Right ventricle myocardium inferior (tissue), 1 donor: ENCODE measurements around the gene PRKCZ. TPM values are rescaled to one million over a fixed set of nuclear protein-coding genes. Genes with fewer than 3 reads are reported as not detected.
"Not testable (repeated sequence)": the region's sequence is repeated elsewhere in the genome, so short reads cannot be mapped to it uniquely, and the experiment has no call there.

ENCODE experiments used
- ATAC-seq: fragments of 200-7000 bp; cut with Tn5 transposase; one replicate; pipeline ENCODE4 v1.9.1; 2020; ENCODE audit warnings: mild to moderate bottlenecking, moderate library complexity
- DNase-seq: peaks from one replicate; pipeline ENCODE4 v3.0.0; 2021; ENCODE audit errors: missing footprints
- intact Hi-C: fragments of 100-400 bp; cut with DNase I; formaldehyde crosslinking; loops from one replicate; pipeline ENCODE4 v1.11.0; 2022
- total RNA-seq: library from RNA; stranded (reverse); fragmentation: NEBNext Ultra II Directional; extraction: Animal tissue kit (Norgen Biotek cat#: 25700); gene quantifications from one replicate; pipeline ENCODE4 v1.2.1, GENCODE V29; 2021
- donor health status: DM: no; HTN: yes; CAD: no; lungs with severe emphysema.

Gene PRKCZ
- total RNA-seq, 1 donor from 2014 or later: 16.4 TPM

GRCh38 chr1:2135941-2136340 lies 85.7 kb downstream of the PRKCZ start:
- ATAC-seq: no peak
- intact Hi-C loops: no loop called here
- no peak for DNase-seq

GRCh38 chr1:2136386-2137235 lies 86.4 kb downstream of the PRKCZ start:
- intact Hi-C loops: no loop called here
- peak; percentile 46 for DNase-seq
- ATAC-seq: no peak

GRCh38 chr1:2137257-2138121 lies 87.3 kb downstream of the PRKCZ start:
- ATAC-seq (no peak), DNase-seq (peak; percentile 50)
- intact Hi-C loops: no loop called here

GRCh38 chr1:2139156-2139555 lies 88.9 kb downstream of the PRKCZ start:
- intact Hi-C loops, ATAC-seq: not testable (repeated sequence)
- peak; percentile 44 for DNase-seq

GRCh38 chr1:2141025-2141424 lies 90.8 kb downstream of the PRKCZ start:
- intact Hi-C loops: no loop called here
- DNase-seq: peak; percentile 43
- ATAC-seq: no peak

GRCh38 chr1:2143814-2144500 lies 93.7 kb downstream of the PRKCZ start:
- intact Hi-C loops: no loop called here
- ATAC-seq: no peak
- peak; percentile 45 for DNase-seq

GRCh38 chr1:2144501-2145090 lies 94.4 kb downstream of the PRKCZ start:
- DNase-seq (peak; percentile 37), ATAC-seq (no peak)
- intact Hi-C loops: no loop called here

GRCh38 chr1:2145946-2146835 lies 96.0 kb downstream of the PRKCZ start:
- DNase-seq (peak; percentile 60), ATAC-seq (no peak)
- intact Hi-C loops: no loop called here

GRCh38 chr1:2146836-2147517 lies 96.8 kb downstream of the PRKCZ start:
- ATAC-seq (no peak), DNase-seq (no peak)
- intact Hi-C loops: no loop called here

- intact Hi-C loops, ATAC-seq: not testable (repeated sequence)
- peak; percentile 2 for DNase-seq
Measured at GRCh38 chr1:2147869-2148268, 97.7 kb downstream of the PRKCZ start.

- intact Hi-C loops: no loop called here
- DNase-seq (peak; percentile 67), ATAC-seq (no peak)
Measured at GRCh38 chr1:2148691-2149090, 98.5 kb downstream of the PRKCZ start.

GRCh38 chr1:2150801-2151200 lies 100.6 kb downstream of the PRKCZ start:
- intact Hi-C loops: no loop called here
- peak; percentile 48 for DNase-seq
- peak; percentile 31 for ATAC-seq

- intact Hi-C loops: no loop called here
- ATAC-seq (peak; percentile 58), DNase-seq (peak; percentile 78)
Measured at GRCh38 chr1:2151252-2151651, 101.0 kb downstream of the PRKCZ start.

- DNase-seq: peak; percentile 55
- intact Hi-C loops: no loop called here
- no peak for ATAC-seq
Measured at GRCh38 chr1:2151911-2152310, 101.7 kb downstream of the PRKCZ start.

- DNase-seq (peak; percentile 28), ATAC-seq (no peak)
- intact Hi-C loops: no loop called here
Measured at GRCh38 chr1:2152954-2153353, 102.7 kb downstream of the PRKCZ start.

- intact Hi-C loops: no loop called here
- ATAC-seq (no peak), DNase-seq (peak; percentile 56)
Measured at GRCh38 chr1:2154022-2154421, 103.8 kb downstream of the PRKCZ start.

- intact Hi-C loops: no loop called here
- no peak for ATAC-seq
- peak; percentile 1 for DNase-seq
Measured at GRCh38 chr1:2155147-2155598, 105.0 kb downstream of the PRKCZ start.
